HG03432 (cell line): ENCODE measurements around the gene KLHDC8A.

Experiments used
- ATAC-seq: cut with Tn5 transposase; IDR thresholded peaks from one replicate; pipeline ENCODE4 v1.9.1; 2021; ENCODE audit warnings: mild to moderate bottlenecking, moderate library complexity; ENCODE audit not compliant: unreplicated experiment

KLHDC8A gene

GRCh38 chr1:205345761-205346160 lies 11.0 kb downstream of the KLHDC8A start:
- ATAC-seq: no peak

- ATAC-seq: no peak
These were observed 12.4 kb downstream of the KLHDC8A start for GRCh38 chr1:205344066-205344928.

GRCh38 chr1:205343431-205344065 lies 13.2 kb downstream of the KLHDC8A start:
- no peak for ATAC-seq

GRCh38 chr1:205342986-205343385 lies 13.7 kb downstream of the KLHDC8A start:
- ATAC-seq: no peak

GRCh38 chr1:205340676-205341075 lies 16.0 kb downstream of the KLHDC8A start:
- ATAC-seq: no peak

GRCh38 chr1:205339717-205340116 lies 17.0 kb downstream of the KLHDC8A start:
- peak; percentile 80 for ATAC-seq

- ATAC-seq: peak; percentile 25
These were observed 17.5 kb downstream of the KLHDC8A start for GRCh38 chr1:205339197-205339702.

- ATAC-seq: no peak
These were observed 18.7 kb downstream of the KLHDC8A start for GRCh38 chr1:205338011-205338410.

GRCh38 chr1:205337481-205337880 lies 19.2 kb downstream of the KLHDC8A start:
- ATAC-seq: no peak

GRCh38 chr1:205335692-205336091 lies 21.0 kb downstream of the KLHDC8A start:
- ATAC-seq: no peak

GRCh38 chr1:205332015-205332791 lies 24.5 kb downstream of the KLHDC8A start:
- no peak for ATAC-seq

- no peak for ATAC-seq
These were observed 26.6 kb downstream of the KLHDC8A start for GRCh38 chr1:205330150-205330549.

GRCh38 chr1:205329719-205330118 lies 27.0 kb downstream of the KLHDC8A start:
- ATAC-seq: no peak

- ATAC-seq: no peak
These were observed 28.2 kb downstream of the KLHDC8A start for GRCh38 chr1:205328476-205328875.

- ATAC-seq: no peak
These were observed 29.8 kb downstream of the KLHDC8A start for GRCh38 chr1:205326812-205327466.

GRCh38 chr1:205325334-205325884 lies 31.3 kb downstream of the KLHDC8A start:
- no peak for ATAC-seq

- ATAC-seq: no peak
These were observed 31.9 kb downstream of the KLHDC8A start for GRCh38 chr1:205324781-205325180.

GRCh38 chr1:205323794-205324193 lies 32.9 kb downstream of the KLHDC8A start:
- no peak for ATAC-seq

- no peak for ATAC-seq
These were observed 34.8 kb downstream of the KLHDC8A start for GRCh38 chr1:205321959-205322283.

- peak; percentile 64 for ATAC-seq
These were observed 35.4 kb downstream of the KLHDC8A start, which contains the start of gene NUAK2 for GRCh38 chr1:205321162-205321958. TSS of gene NUAK2 (minus strand) at chr1:205321745. CDS start at chr1:205321628, 117 bp downstream.
